Suppressor macrophage (primary cell): Measurements from ENCODE around the gene FAM216B.

Source experiments
- DNase-seq, 4 experiments: peaks; one replicate each; pipeline ENCODE4 v3.0.0-alpha.2; 2020 to 2022

The FAM216B gene

DNA sequence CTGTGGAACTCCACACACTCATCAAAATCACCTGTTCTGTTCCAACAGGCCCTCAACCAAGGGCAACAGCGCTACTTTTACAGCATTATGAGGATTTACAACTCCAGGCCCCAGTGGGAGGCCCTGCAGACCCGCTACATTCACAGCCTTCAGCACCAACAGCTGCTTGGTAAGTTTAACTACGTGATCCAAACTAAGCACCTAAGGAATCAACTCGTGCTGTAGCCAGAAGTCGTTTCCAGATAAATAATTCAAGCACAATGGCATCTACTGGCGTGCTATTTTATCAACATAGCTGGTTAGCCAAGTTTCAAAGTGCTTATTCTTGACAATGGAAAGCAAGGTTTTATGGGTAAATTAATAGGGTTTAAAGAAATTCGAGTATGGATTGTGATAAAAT is 5.3 kb downstream of the FAM216B start:
- DNase-seq = no peak

DNA sequence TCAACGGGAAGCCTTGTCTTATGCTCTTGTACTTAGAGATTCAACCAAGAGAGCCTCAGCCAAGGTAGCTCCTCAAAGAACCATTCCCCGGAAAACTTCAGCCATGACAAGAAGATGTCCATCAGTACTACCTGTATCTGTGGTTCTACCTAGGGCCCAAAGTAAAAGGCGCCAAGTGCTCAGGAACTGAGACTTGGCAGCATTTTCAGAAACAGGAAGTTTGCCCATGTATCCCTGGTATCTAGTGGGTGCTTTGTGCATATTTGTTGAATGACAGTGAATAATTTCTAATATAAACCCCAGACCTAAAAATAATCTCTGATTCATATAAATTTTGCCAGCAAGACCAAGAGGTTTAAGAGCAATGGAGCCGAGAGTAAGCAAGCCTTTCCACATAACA is 7.2 kb downstream of the FAM216B start:
- no peak for DNase-seq

DNA sequence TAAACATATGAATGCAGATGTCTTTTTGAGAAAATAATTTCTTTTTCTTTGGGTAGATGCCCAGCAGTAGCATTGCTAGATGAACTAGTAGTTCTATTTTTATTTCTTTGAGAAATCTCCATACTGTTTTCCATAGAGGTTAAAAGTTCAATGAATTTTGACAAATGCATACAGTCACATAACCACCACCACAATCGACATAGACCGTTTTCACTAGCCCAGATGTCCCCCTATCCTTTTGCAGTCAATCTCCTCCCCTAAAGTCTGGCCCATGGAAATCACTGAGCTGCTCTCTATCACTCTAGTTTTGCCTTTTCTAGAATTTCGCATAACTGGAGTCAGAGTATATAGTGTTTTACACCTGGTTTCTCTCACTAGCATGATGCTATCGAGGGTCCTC is 10.8 kb downstream of the FAM216B start:
- DNase-seq = no peak

DNA sequence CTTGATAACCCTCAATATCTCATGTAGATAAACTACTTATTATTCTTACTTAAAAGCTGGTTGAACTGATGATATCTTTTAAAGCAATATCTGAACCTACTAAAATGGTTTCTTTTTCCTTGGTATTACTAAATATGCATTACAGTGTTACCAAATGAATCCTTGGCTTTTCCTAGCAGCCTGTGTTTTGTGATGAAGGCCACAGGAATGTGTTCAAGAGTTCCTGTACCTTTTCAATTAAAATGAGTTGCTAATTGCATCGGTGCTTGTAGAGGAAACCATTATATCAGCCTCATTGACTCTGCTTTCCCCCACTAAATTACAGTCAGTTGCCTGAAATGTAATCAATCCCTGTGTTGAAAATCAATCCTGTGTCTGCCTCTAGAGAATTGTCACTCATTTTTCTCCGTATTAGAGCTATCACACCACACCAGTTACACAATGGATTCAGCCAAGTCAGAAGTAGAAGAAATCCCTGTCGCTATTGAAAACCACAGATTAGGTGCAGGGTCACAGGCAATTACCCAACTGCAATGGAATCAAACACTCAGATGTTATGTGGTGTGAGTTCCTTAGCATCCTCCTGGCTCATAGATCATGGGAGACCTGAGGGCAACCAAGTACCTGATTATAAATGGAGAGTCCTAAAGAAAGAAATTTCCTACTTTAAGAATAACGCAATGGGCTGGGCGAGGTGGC is 13.3 kb downstream of the FAM216B start:
- no peak for DNase-seq

DNA sequence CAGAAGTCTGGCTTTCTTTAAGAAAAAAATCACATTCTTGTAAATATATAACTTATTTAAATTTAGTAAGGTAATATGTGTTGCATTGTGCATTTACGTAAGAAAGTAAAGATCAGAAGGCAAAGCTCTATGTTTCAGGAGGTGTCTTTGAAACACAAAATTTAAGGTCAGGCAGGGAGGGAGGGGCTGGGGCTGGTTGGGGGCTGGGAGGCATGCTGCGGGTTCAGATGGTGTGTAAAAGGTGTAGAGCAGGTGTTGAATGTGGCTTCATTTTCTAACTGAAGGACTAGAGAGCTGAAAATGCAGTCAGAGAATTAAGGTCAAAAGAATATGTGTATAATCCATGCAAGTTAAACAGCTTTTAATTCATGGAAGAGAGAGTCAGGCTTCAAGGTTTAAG is 14.3 kb downstream of the FAM216B start:
- DNase-seq = no peak

DNA sequence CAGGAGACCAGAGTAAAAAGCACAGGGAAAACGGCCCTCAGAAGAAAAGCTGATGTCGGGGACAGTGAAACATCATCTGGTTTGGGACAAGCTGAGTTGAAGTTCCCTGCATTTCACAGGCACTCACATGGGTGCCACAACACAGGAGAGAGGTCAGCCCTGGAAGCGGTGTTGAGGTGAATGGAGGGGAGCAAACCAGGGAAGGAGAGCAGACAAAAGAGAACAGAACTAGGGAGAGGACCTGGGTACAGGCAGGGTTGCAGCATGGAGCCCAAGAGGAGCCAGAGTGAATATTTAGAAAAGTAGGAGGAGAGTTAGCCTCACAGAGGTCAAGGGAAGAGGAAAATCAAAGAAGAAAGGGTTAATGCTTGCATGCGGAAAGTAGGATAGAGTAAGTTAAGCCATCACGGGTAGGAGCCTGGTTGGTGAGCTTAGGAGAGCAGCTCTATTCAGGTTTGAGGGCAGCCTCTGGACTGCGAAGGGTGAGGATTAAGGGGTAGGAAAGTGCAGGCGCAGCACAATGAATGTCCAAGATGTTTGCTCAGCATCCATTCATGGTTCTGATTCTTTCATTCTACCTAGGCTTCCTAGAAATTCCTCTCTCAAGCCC is 15.5 kb downstream of the FAM216B start:
- no peak for DNase-seq

DNA sequence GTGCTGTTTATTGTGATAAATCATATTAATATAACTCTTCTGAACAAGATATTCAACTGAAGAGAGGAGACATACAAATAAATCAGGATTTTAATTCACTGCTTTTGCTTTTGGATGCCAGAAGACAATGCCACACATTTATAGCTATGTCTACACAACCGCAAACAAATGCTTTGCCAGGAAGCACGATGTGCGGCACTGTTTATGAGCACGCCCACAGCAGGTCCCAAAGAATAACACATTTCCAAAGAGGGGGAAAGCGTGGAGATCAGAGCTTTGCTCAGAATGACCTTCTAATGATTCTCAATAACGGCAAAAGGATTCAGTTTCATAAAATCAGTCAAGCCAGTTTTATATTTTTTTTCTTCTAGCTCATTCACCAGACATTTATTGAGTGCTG is 16.7 kb downstream of the FAM216B start:
- DNase-seq = no peak

DNA sequence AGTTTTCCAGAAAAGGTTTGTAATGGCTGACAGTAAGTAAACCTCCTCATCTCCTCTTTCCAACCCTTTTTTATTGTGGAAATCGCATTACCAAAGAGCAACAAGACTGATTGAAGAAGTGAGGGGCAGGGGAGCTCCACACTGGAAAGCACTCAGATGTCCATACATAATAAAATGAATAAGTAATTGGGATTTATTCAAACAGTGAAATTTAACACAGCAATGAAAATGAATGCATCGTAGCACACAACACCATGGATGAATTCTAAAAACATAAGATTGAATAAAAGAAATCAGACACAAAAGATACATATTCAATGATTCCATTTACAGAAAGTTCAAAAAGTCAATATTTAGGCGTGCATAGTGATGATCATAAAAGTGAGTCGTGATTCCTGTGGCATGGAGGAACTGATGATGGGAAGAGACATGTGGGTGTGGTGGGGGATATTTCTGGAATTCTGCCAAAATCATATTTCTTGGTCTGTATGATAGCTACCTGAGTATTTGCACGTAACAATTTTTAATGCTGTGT is 18.8 kb downstream of the FAM216B start:
- no peak for DNase-seq

DNA sequence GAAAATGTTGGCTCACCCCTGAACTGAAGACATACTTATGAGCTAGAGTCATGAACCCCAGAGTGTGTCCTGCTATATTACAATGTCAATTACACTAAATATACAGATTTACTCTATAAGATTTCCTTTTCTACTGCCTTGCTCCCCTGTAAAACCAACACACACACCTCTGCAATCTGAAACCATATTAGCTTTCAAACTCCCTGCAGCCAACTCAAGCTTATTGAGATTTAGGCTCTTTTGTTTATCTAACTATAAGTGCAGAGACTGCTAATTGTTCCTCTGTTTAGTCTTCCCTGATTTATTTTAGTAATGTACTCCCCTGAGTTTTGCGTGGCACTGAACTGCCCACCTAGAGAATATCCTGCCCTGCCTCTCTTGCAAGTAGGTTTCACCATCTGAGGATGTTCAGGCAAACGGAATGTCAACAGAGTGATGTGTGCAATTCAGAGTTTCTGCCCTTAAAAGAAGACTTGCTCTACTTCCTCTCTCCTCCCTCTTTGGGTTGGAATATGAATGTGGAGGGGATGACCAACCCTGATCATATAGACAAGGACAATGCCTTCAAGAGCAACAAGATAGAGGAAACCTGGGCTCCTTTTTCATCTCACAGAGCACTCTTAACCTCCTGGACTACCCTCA is 22.3 kb downstream of the FAM216B start:
- peak in 3 of 4 experiments; percentile 2 to 45 (median 14) for DNase-seq

DNA sequence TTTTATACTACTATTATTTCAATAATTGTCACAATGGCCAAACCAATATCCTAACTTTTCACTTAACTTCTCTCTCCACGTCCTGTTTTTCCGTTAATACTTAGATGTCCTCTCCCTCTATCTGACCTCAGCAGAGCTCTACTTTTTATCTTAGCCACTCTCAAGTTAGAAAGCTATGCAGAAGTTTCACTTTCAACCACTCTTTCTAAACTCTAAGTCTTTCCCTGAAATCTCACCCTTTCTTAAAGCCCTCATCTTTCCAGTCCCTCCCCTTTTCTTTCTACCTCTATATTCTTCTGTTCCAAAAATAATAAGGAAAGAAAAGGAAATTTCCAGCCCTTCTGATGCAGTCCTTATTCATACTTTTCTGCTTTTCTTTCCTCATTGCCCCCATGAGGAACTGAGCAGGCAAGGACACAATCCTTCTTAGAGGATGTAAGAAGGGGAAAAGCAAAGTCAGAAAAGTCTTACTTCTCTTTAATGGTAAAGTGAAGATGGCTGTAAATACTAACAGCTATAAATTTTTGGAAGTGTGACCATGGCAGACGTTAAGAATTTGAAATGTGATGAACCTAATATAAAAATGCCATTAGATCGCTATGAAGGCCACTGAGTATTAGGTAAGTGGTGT is 23.0 kb downstream of the FAM216B start:
- peak in 3 of 4 experiments; percentile 1 to 55 (median 17) for DNase-seq

DNA sequence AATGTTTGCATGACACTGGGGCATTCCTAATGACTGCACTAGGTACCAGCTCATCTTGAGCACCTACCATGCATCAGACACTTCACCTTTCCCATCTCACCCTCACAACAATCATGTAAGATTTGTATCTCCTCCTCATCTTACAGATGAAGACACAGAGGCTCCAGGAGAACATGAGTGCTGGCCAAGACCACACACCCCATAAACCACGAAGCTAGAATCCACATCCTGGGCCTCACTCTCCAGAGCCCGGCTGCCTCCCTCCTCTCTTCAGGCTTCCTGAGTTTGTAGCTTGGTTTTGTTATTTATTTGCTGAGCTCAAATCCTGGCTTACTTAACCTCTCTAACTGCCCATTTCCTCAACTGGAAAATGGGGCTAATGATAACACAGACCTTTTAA is 25.9 kb downstream of the FAM216B start:
- no peak for DNase-seq

DNA sequence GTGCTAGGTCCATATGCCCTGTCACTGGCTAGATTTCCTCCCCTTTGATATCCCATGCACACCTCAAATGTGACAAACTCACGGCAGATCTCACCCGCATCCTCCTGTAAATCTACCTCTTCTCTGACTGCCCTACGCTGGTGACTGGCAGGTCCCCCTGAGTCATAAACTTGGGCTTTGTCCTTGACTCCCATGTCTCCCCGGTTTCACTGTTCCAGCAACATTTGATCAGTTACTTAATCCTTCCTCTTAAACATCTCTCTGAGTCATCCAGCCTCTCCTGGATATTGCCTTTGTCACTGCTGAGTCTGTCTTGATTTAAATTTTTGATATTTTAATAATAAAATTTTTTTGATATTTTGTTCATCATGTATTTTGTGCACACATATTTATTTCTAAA is 26.5 kb downstream of the FAM216B start:
- DNase-seq = peak in 3 of 4 experiments; percentile 20 to 43 (median 34)

DNA sequence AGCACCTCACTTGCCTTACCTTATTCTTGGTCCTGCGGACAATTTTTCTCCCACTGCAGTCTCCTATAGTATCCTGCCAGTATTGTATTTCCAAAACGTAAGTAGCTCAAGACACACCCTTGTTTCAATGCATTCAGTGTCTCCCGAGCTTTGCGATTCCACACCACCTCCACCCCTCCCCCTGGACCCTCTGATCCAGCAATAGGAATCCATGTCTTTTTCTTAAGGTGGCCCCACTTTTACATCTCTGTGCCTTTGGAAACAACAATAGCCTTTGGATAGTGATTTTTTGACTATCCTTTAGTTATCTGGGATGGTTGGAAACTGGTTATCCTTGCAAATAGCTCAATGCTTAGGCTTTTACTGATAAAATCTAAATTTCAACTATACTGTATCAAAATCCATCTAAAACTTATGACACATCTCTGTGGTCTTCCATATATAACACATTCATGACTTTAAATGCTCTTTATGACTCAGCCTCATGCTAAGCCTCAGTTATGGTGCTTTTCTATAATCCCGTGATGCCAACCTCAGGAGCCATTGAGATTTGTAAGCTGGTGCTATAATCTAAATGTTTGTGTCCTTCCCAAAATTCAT is 27.1 kb downstream of the FAM216B start:
- no peak for DNase-seq

DNA sequence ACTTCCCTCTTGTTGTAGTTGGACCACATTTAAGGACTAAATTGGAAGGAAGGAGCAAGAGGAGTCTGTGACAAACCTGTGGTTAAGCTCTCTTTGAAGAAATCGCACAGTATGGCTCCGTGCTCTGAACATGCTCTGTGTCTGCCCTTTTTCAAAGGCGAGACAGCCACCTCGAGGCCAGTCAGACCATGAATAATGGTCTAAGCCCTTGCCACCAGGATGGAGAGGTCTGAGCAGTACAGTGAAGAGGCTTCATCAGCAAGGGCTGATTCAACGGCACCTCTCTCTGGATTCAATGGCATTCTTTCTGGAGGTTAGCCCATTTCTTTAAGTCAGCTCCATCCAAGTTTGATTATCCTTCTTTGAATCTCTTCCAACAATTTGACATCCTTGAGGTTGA is 30.9 kb downstream of the FAM216B start:
- no peak for DNase-seq

DNA sequence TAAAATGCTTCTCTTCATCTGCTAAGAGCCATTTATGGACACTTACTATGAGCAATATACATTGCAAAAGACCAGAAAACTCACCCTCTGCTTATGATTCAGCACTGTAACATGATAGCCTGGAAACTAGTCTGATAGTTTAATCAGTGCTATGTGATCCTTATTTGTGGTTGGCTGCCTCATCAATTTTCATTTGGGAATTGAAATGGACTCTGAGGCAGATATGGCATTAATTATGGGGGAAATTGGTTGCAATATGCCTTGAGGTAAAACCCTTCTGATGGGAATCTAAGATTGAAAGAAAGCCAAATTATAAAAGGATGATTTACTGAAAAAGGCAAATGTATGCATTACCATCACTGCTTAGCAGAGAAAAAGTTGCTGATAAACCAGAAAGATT is 33.5 kb downstream of the FAM216B start:
- peak in 1 of 4 experiments; percentile 14 for DNase-seq

DNA sequence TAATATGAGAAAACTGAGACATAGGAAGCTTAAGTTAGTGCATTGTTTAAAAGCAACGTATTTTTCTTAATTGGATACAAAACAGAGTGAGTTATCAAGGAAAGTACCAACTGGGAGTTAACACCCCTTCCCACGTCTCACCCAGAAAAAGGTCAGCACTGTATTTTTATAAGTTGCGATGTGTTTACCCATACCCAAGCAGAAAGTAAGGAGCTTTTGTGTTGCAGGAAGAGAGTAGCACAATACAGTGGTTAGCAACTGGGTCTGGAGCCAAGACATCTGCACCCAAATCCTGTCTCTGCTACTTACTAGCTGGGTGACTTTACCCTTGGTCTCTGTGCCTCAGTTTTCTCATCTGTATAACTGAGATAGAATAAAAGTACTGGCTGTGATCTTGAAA is 34.3 kb downstream of the FAM216B start:
- no peak for DNase-seq

DNA sequence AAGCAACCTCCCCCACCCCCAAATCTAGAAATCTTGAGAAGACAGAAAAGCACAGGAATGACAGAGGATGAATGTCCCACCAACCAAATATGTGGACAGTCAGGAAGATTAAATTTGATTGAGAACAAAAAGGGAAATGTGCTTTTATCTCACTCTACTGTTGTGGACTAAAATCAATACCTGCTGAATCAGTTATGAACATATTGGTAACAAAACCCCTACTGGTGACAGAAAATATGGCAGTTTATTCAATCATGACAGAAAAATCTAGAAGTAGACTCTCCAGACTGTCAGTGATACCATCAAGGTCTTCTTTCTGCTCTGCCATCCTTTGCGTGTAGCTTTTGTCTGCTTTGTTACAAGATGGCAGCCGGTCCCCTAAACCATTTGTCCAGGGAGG is 35.2 kb downstream of the FAM216B start:
- DNase-seq = no peak

DNA sequence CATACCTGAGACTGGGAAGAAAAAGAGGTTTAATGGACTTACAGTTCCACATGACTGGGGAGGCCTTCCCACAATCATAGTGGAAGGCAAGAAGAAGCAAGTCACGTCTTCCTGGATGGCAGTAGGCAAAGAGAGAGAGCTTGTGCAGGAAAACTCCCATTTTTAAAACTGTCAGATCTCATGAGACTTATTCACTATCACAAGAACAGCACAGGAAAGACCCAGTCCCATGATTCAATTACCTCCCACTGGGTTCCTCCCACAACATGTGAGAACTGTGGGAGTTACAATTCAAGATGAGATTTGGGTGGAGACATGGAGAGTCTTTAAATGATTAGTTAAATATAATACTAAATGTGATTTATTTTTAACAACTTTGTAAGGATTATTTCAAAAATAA is 38.3 kb downstream of the FAM216B start:
- DNase-seq = peak; percentile 15 to 48 (median 41)

DNA sequence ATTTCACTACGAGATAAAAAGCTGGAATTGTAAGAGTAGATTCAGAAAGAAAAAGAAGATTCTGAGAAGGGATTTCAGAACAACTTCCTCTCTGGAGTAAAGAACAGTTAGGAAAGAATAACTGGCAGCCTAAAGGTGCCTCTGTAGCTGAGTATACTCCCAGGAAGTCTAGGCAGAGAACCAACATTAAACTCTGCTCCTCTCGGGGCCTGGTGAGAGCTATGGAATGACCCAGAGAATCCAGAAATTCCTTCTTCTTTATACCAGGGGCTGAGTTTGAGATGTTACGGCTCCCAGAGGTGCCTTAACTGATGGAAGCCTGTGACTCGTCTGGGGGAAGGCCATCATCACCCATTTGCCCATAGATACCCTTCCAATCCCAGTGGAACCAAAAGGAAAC is 39.1 kb downstream of the FAM216B start:
- DNase-seq = no peak

DNA sequence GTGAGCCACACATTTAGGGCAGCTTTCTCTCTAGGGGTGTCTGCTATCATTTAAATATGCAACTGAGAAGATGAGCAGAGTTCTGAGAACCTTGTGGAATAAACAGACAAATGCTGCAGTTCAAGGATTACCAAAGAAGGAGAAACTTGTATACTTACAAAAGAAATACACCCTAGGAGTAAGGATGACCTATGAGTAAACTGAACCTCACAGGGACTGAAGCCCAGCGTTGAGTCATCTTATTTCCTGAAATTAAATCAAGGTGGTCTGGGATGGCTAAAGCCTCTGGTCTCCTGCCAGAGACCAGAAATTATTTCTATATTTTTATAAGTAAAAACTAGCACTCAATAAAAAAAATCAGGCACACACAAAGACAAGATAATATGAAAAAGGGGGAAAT is 40.1 kb downstream of the FAM216B start:
- no peak for DNase-seq

DNA sequence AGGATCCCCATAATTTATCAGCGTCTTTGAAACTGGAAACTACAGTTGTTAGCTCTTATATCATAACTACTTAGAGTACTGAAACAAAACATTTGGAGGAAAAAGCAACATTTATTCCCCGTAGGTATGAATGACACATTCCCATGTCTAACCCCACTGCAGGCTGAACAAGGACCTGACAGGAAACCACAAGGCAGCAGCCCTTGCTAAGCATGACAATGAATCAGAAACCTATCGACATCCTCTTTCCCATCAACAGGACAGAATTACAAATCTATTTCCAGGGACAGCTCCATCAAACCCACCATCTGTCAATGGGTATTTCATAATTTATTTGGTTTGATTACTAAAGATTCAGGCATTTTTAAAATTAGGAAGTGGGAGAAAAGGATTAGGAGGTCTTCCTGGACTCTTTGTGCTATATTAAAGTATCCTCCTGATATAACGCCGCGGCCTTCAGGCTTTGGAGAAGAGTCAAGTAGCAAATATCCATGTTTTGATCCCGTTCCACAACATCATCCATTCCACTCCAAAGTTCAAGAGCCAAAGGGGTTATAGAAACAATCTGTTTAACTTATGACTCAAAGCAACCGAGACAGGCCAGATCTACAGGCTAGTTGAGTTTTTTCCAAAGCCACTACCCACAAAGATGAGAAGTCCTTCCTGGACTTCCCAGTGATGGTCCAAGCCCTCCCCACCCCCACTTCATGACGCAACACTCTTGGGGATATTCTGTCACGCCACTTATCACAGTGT is 51.1 kb downstream of the FAM216B start:
- DNase-seq = peak; percentile 43 to 80 (median 72)

DNA sequence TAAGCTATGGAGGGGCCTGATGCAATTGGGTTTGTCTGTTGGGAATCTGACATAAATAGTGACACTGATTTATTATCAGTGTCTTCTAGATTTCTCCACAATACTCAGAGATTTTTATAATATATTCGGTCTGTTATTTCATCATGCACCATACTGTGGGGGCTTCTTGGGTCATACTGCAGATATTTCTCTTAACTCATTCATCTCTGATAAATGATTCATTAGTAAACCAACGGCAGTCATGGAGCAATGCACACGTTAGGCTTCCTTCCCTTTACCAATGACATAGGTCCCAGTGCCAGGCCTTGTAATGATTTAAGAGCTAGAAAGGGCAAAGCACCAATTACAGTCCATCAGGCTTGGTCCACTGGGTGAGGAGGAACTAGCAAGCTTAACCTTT is 53.6 kb downstream of the FAM216B start:
- peak in 2 of 4 experiments; percentile 14 to 29 for DNase-seq
